IMR-90 (cell line): ENCODE measurements around the gene SIRT7. TPM values are rescaled to one million over a fixed set of nuclear protein-coding genes. Genes with fewer than 3 reads are reported as not detected.

ENCODE experiments used
- ATAC-seq: fragments of 200-7000 bp; cut with Tn5 transposase; 2 replicates; pipeline ENCODE4 v1.9.1; 2020; ENCODE audit warnings: low read depth, mild to moderate bottlenecking, moderate library complexity
- BruUV-seq: library from RNA; stranded (reverse); fragments of 400-500 nt; replicated peaks from 2 replicates; lab custom pipeline; 2021; lab: Mats Ljungman, UMichigan
- CTCF ChIA-PET: fragments of 300-600 bp; formaldehyde crosslinking; extraction: SDS; loops from one replicate; lab custom pipeline; 2021; ENCODE audit warnings: antibody characterized with exemption; lab: Yijun Ruan, JAX
- POLR2A ChIA-PET: fragments of 300-600 bp; sonication (Branson Sonifier 250); formaldehyde crosslinking; loops from one replicate; lab custom pipeline; 2022; ENCODE audit warnings: antibody characterized with exemption; ENCODE audit not compliant: unreplicated experiment; lab: Charles Lee
- DNase-seq: peaks from one replicate; pipeline ENCODE4 v3.0.0; 2013
- H2AFZ ChIP-seq: replicated peaks from 2 replicates; pipeline ENCODE3; 2013; ENCODE audit warnings: low read length, mild to moderate bottlenecking; ENCODE audit not compliant: poor library complexity
- H2AK5ac ChIP-seq: 2 replicates; pipeline ENCODE4 v1.6.1; 2013; ENCODE audit warnings: low read depth, low read length, inconsistent platforms
- H2AK9ac ChIP-seq: replicated peaks from 2 replicates; pipeline ENCODE3; 2013; ENCODE audit warnings: mild to moderate bottlenecking, low read depth, low read length, moderate library complexity; ENCODE audit not compliant: poor library complexity
- H2BK120ac ChIP-seq: 2 replicates; pipeline ENCODE4 v1.6.1; 2013; ENCODE audit warnings: low read depth, low read length, inconsistent platforms
- H2BK15ac ChIP-seq: 3 replicates; pipeline ENCODE4 v1.6.1; 2013; ENCODE audit warnings: low read depth, low read length, inconsistent platforms
- H2BK20ac ChIP-seq: 2 replicates; pipeline ENCODE4 v1.6.1; 2013; ENCODE audit warnings: low read depth, mild to moderate bottlenecking, inconsistent platforms, low read length, moderate library complexity
- H2BK5ac ChIP-seq: 2 replicates; pipeline ENCODE4 v1.6.1; 2013; ENCODE audit warnings: mild to moderate bottlenecking, low read depth, low read length, inconsistent platforms; ENCODE audit not compliant: poor library complexity, severe bottlenecking
- H3K14ac ChIP-seq: replicated peaks from 2 replicates; pipeline ENCODE4 v1.6.1; 2013; ENCODE audit warnings: low read depth, low read length, inconsistent platforms
- H3K18ac ChIP-seq: 2 replicates; pipeline ENCODE4 v1.6.1; 2013; ENCODE audit warnings: low read depth, low read length, control low read depth
- H3K23ac ChIP-seq: 2 replicates; pipeline ENCODE4 v1.6.1; 2013; ENCODE audit warnings: low read depth, low read length, inconsistent platforms
- H3K27ac ChIP-seq: 2 replicates; pipeline ENCODE4 v1.5.1; 2013; ENCODE audit warnings: mild to moderate bottlenecking, control low read depth, low read length; ENCODE audit not compliant: insufficient read depth
- H3K27me3 ChIP-seq: 2 replicates; pipeline ENCODE4 v1.6.1; 2013; ENCODE audit warnings: low read length; ENCODE audit not compliant: control insufficient read depth, insufficient read depth
- H3K36me3 ChIP-seq: 2 replicates; pipeline ENCODE4 v1.6.1; 2013; ENCODE audit warnings: low read length, mixed read lengths; ENCODE audit not compliant: control insufficient read depth, insufficient read depth
- H3K4ac ChIP-seq: 2 replicates; pipeline ENCODE4 v1.6.1; 2013; ENCODE audit warnings: low read depth, low read length, inconsistent platforms
- H3K4me1 ChIP-seq: 2 replicates; pipeline ENCODE4 v1.6.1; 2013; ENCODE audit warnings: low read length, mixed read lengths; ENCODE audit not compliant: control insufficient read depth, insufficient read depth
- H3K4me2 ChIP-seq: 2 replicates; pipeline ENCODE4 v1.6.1; 2013; ENCODE audit warnings: low read depth, mild to moderate bottlenecking, control low read depth, low read length, moderate library complexity
- H3K4me3 ChIP-seq: 2 replicates; pipeline ENCODE4 v1.5.1; 2013; ENCODE audit warnings: low read depth, mild to moderate bottlenecking, control low read depth, low read length, moderate library complexity; ENCODE audit not compliant: insufficient read depth
- H3K56ac ChIP-seq: 2 replicates; pipeline ENCODE4 v1.6.1; 2013; ENCODE audit warnings: low read length, inconsistent platforms; ENCODE audit not compliant: insufficient read depth; ENCODE audit errors: extremely low read depth
- H3K79me1 ChIP-seq, 2 experiments: 2 replicates each; pipeline ENCODE4 v1.6.1; 2013; ENCODE audit warnings: low read length in 2 of 2, inconsistent platforms in 1 of 2, low read depth in 1 of 2
- H3K9ac ChIP-seq: 2 replicates; pipeline ENCODE4 v1.6.1; 2013; ENCODE audit warnings: low read depth, low read length, control low read depth
- H3K9me1 ChIP-seq: 2 replicates; pipeline ENCODE4 v1.6.1; 2013; ENCODE audit warnings: low read length, inconsistent platforms; ENCODE audit not compliant: insufficient read depth
- H3K9me3 ChIP-seq: 2 replicates; pipeline ENCODE4 v1.6.1; 2013; ENCODE audit warnings: low read length; ENCODE audit not compliant: control insufficient read depth, insufficient read depth
- H4K20me1 ChIP-seq: 2 replicates; pipeline ENCODE4 v1.6.1; 2013; ENCODE audit warnings: low read length, inconsistent platforms; ENCODE audit not compliant: insufficient read depth
- H4K5ac ChIP-seq: 2 replicates; pipeline ENCODE4 v1.6.1; 2013; ENCODE audit warnings: mild to moderate bottlenecking, low read depth, low read length, control low read depth
- H4K8ac ChIP-seq, 2 experiments: 2 replicates each; pipeline ENCODE4 v1.6.1; 2013; ENCODE audit warnings: low read depth in 2 of 2, low read length in 2 of 2, control low read depth in 1 of 2, inconsistent platforms in 1 of 2
- H4K91ac ChIP-seq: 2 replicates; pipeline ENCODE4 v1.6.1; 2013; ENCODE audit warnings: low read depth, low read length, inconsistent platforms; ENCODE audit not compliant: insufficient read depth
- BHLHE40 ChIP-seq: fragments of 150-350 bp; IDR thresholded peaks from 2 replicates; pipeline ENCODE4 v1.6.1; 2016; ENCODE audit warnings: mild to moderate bottlenecking, low read depth, low read length
- CEBPB ChIP-seq: IDR thresholded peaks from 2 replicates; pipeline ENCODE4 v1.6.1; 2012; ENCODE audit warnings: low read depth, low read length, improper control_type of control experiment
- CHD1 ChIP-seq: IDR thresholded peaks from 2 replicates; pipeline ENCODE4 v1.6.1; 2012; ENCODE audit warnings: low read depth, low read length, improper control_type of control experiment
- ELK1 ChIP-seq: fragments of 150-350 bp; IDR thresholded peaks from 2 replicates; pipeline ENCODE4 v1.6.1; 2016; ENCODE audit warnings: low read depth, mild to moderate bottlenecking, low read length, moderate library complexity, borderline replicate concordance
- MAFK ChIP-seq: IDR thresholded peaks from 2 replicates; pipeline ENCODE4 v1.6.1; 2012; ENCODE audit warnings: low read depth, low read length, improper control_type of control experiment
- MAZ ChIP-seq: IDR thresholded peaks from 2 replicates; pipeline ENCODE4 v1.6.1; 2012; ENCODE audit warnings: low read depth, mild to moderate bottlenecking, low read length, improper control_type of control experiment, moderate library complexity, borderline replicate concordance
- MXI1 ChIP-seq: IDR thresholded peaks from 2 replicates; pipeline ENCODE4 v1.6.1; 2012; ENCODE audit warnings: low read depth, mild to moderate bottlenecking, low read length, moderate library complexity, borderline replicate concordance
- NFE2L2 ChIP-seq: fragments of 150-350 bp; IDR thresholded peaks from 2 replicates; pipeline ENCODE4 v1.6.1; 2016; ENCODE audit warnings: low read depth, mild to moderate bottlenecking, low read length
- RAD21 ChIP-seq: IDR thresholded peaks from 2 replicates; pipeline ENCODE4 v1.6.1; 2012; ENCODE audit warnings: low read length, improper control_type of control experiment
- RFX5 ChIP-seq: IDR thresholded peaks from 2 replicates; pipeline ENCODE4 v1.8.0; 2012; ENCODE audit warnings: low read depth, mild to moderate bottlenecking, low read length, moderate library complexity
- SMC3 ChIP-seq: fragments of 150-350 bp; IDR thresholded peaks from 2 replicates; pipeline ENCODE4 v1.6.1; 2016; ENCODE audit warnings: low read depth, mild to moderate bottlenecking, antibody characterized with exemption, low read length, moderate library complexity
- WGBS, 2 experiments: methylation state at CpG; one replicate each; pipeline versions ENCODE4 v1.1.5 to v1.1.7; 2013; ENCODE audit warnings: missing lambda C conversion rate in 2 of 2; ENCODE audit not compliant: insufficient read length in 1 of 2; ENCODE audit errors: extremely low coverage in 2 of 2; 5-methylcytosine and 5-hydroxymethylcytosine counted together
- dilution Hi-C: fragments of 300-500 bp; cut with HindIII; formaldehyde crosslinking; loops from one replicate; pipeline ENCODE4 v1.14.3; 2018; ENCODE audit warnings: low sequenced_read_pairs; ENCODE audit not compliant: unreplicated experiment
- in situ Hi-C: fragments of 300-500 bp; cut with MboI; formaldehyde crosslinking; loops from 3 replicates; pipeline ENCODE4 v1.14.3; 2019; ENCODE audit warnings: low sequenced_read_pairs, inconsistent platforms, mixed read lengths
- intact Hi-C: fragments of 100-400 bp; cut with micrococcal nuclease; formaldehyde crosslinking; loops from 2 replicates; pipeline ENCODE4 v1.10.0; 2022
- polyA plus RNA-seq, 3 experiments: library from polyadenylated mRNA; depleted of rRNA; stranded (reverse); fragments of >200 nt; gene quantifications; 2 replicates each; pipeline ENCODE4 v1.2.3, GENCODE V29; 2012; ENCODE audit warnings: low replicate concordance in 1 of 3
- total RNA-seq: library from RNA; depleted of rRNA; stranded (reverse); fragments of >200 nt; gene quantifications from 2 replicates; pipeline ENCODE4 v1.2.3, GENCODE V29; 2012

SIRT7 gene
- total and polyA plus RNA-seq, 2 of the 4 experiments (the other 2 are of a cell fraction) = 14.5 to 19.8 TPM

GRCh38 chr17:81903415-81903831, 14.6 kb downstream of the SIRT7 start:
- no TSS peak for BruUV-seq
- Histone ChIP-seq H3K4me2 (no peak overlapping the region), H3K4me1 (peaks cover 9% of the 10 kb centered on the region), H4K20me1 (peaks cover 20% of the 10 kb centered on the region), H3K9me1 (0 out of 2 replicates have a peak, but pooled peaks cover 9% of the 10 kb centered on the region), H3K27ac (no peak overlapping the region), H3K14ac (no peak overlapping the region), H2BK15ac (no peak overlapping the region), H2BK120ac (no peak overlapping the region), H3K56ac (no peak overlapping the region), H3K4me3 (no peak overlapping the region), H3K27me3 (no peaks in the 10 kb centered on the region), H2AFZ (no peak overlapping the region), H2BK5ac (no peak overlapping the region), H3K36me3 (peaks cover 27% of the 10 kb centered on the region; the same call in 1 of the 2 replicates), H3K4ac (no peak overlapping the region), H3K9ac (no peak overlapping the region), H4K91ac (no peak overlapping the region), H4K8ac (no peak overlapping the region), H3K18ac (no peak overlapping the region), H3K23ac (no peak overlapping the region), H2AK9ac (no peak overlapping the region), H4K5ac (no peak overlapping the region), H2AK5ac (no peak overlapping the region), H3K79me1 (peaks cover 0 to 26% of the 10 kb centered on the region in 2 experiments; a peak in 3 of 4 replicates), H2BK20ac (no peak overlapping the region), H3K9me3 (no peaks in the 10 kb centered on the region)
- ATAC-seq = no peak
- no peak for DNase-seq
- dilution Hi-C loops = no loop called here
- POLR2A ChIA-PET = no interaction called here
- TF ChIP-seq SMC3 (no peak), NFE2L2 (no peak), MAZ (no peak), BHLHE40 (no peak), CEBPB (no peak), ELK1 (no peak), RFX5 (no peak), MAFK (no peak), RAD21 (no peak), MXI1 (no peak), CHD1 (no peak)
- intact Hi-C loops = no loop called here
- in situ Hi-C loops = no loop called here
- WGBS, 2 experiments = 100% methylated on average over 2 of the region's 10 CpGs; no CpG with 5 or more reads in 1 of the 2 experiments
- CTCF ChIA-PET = interaction anchor here (0.6 kb wide), 1 partner anchor 181 kb away, joined by 3 read pairs; no protein-coding TSS in a partner anchor
